IPS DF 19.7 (cell line): ENCODE data around the gene NLGN4Y.
"Not testable (repeated sequence)": the region's sequence is repeated elsewhere in the genome, so short reads cannot be mapped to it uniquely, and the experiment has no call there.

Experiments used
- DNase-seq: peaks from one replicate; pipeline ENCODE4 v3.0.0-alpha.2; 2013; ENCODE audit warnings: low read depth, low spot score

The NLGN4Y gene

GRCh38 chrY:14834103-14835060, 310.1 kb downstream of the NLGN4Y start:
- no peak for DNase-seq

GRCh38 chrY:14837466-14837865, 313.1 kb downstream of the NLGN4Y start:
- DNase-seq, result no peak

- DNase-seq, result no peak
Observed at GRCh38 chrY:14850734-14851133, 326.4 kb downstream of the NLGN4Y start.

GRCh38 chrY:14860448-14860847, 336.1 kb downstream of the NLGN4Y start:
- DNase-seq, result no peak

- not testable (repeated sequence) for DNase-seq
Observed at GRCh38 chrY:14861033-14861432, 336.7 kb downstream of the NLGN4Y start.

GRCh38 chrY:14871971-14872370, 347.6 kb downstream of the NLGN4Y start:
- no peak for DNase-seq
